RPMI8226 (cell line): ENCODE measurements around the gene SCCPDH.
"Not testable (repeated sequence)": the region's sequence is repeated elsewhere in the genome, so short reads cannot be mapped to it uniquely, and the experiment has no call there.

Experiments
- DNase-seq: peaks from one replicate; pipeline ENCODE4 v3.0.0-alpha.2; 2015

Gene SCCPDH, protein sequence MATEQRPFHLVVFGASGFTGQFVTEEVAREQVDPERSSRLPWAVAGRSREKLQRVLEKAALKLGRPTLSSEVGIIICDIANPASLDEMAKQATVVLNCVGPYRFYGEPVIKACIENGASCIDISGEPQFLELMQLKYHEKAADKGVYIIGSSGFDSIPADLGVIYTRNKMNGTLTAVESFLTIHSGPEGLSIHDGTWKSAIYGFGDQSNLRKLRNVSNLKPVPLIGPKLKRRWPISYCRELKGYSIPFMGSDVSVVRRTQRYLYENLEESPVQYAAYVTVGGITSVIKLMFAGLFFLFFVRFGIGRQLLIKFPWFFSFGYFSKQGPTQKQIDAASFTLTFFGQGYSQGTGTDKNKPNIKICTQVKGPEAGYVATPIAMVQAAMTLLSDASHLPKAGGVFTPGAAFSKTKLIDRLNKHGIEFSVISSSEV

DNA sequence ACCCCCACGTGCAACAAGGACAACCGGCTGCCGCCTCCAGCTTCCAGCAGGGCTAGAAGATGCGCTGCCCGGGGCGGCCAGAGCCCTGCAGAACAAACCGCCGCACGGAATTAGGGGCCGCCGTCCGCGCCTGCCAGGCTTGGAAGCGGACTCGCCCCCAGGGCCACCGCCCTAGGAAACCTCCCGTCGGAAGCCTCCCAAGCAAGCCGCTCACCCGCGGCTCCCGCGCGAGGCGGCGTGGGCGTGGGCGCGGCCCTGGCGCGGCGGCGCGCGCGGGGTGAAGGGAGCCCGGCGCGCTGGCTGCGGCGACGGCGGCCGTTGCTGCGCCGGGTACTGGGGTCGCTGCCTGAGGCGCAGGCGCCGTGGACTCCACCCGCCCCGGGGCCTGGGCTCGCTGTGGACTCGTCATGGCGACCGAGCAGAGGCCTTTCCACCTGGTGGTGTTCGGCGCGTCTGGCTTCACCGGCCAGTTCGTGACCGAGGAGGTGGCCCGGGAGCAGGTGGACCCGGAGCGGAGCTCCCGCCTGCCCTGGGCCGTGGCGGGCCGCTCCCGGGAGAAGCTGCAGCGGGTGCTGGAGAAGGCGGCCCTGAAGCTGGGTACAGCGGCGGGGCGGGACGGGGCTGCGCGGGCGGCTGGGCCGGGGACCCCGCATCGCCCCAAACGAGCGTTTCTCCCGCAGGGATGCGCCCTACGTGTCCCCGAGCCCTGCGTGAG lies at the start of gene SCCPDH:
Gene SCCPDH (plus strand): TSS at position 394 of the 715 bp plus-strand sequence. CDS start 14 bp downstream, at position 408.
- peak; percentile 20 for DNase-seq

DNA sequence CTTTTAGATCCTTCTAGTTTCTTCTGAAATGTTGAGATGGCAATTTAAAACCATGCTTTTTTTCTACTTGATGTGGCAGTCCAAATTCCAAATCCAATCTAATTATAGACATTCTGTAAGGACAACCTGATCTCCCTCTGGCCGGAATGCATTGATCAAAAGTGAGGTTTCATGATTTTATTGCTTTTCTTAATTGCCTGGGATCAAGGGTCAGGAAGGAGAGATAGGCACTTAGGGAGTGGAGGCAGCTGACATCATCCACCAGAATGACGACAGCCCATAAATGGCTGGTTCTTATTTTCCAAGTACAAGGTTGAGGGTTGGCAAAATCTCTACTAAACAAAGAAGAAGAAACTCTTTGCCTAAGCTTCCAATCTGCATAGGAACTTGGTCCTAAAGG lies 46.4 kb upstream of the SCCPDH start:
- DNase-seq = no peak

DNA sequence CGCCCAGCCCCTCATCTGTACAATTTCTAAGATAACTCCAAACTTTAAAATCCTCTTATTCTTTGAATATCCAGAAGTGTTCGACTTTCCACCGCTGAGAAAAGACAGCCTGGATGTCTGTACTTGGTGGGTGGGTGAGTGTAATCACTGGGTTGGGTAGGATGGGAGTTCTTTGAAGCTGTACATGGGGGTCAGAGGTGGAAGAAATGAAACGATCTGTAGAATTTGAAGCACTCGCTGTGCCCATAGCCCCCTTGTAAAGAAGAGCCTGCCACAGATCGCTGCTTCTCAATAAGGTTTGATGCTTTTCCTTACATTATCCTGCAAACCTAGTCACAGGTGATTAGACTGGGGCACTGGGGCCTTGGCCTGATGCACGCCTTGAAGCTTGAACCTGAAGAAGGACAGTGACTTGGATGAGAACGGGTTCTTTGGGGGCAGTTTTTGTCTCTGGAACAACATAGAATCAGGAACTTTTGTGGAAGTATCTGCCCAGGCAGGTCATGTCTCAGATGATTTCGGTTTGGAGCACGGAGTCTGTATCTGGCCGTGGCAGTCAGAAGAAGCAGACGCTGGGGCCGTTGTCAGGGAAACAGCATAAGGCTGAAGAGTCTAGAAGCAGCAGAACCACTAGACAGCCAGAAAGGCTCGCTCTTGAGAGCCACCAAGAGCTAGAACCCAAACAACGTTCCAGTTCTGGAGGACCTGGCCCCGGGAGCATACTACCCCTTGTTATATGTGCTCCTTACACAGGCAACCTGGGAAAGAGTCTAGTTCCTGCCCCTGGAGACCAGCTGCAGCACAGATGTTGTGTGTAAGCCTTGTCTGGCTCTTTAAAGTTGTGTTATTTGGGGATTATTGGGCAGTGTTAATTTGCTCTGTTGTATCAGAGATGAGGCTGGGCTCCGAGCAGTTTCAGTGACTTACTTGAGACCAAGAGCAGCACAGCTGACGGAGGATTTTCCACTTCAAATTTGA lies 45.1 kb upstream of the SCCPDH start:
- DNase-seq = no peak

DNA sequence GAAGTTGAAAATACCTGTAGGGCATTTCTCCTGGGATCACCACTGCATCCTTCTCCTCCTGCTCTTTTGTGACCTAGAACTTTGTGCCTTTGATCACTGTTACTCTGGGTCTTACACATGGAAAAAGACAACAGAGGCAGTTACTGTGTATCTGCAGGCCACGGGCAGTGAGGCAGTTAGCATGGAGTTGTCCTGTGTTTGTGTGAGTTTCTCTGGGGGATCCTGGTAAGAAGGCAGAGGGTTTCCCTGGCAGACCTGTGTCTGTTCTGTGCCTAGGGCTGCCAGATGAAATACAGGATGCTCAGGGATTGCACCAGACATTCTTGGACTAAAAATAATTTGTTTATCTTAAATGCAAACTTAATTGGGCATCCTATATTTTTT lies 44.4 kb upstream of the SCCPDH start:
- no peak for DNase-seq

DNA sequence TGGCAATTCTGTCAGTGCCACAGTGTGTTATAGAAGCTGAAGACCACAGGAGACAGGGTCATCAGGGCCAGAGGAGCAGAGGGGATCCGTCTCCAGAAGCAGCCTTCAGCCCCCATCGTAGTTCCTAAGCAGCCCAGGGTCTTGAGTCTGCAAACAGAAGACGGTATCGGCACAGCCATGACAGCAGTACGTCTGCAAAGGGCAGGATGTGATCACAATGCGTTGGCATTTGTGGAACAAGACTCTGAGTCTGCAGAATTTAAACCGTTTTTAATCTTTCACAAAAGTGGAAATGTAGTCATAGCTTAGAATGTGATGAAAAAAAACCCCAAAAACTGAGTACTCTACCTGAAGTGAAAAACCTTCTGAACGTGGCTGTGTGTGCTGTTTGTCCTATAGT lies 44.0 kb upstream of the SCCPDH start:
- no peak for DNase-seq

DNA sequence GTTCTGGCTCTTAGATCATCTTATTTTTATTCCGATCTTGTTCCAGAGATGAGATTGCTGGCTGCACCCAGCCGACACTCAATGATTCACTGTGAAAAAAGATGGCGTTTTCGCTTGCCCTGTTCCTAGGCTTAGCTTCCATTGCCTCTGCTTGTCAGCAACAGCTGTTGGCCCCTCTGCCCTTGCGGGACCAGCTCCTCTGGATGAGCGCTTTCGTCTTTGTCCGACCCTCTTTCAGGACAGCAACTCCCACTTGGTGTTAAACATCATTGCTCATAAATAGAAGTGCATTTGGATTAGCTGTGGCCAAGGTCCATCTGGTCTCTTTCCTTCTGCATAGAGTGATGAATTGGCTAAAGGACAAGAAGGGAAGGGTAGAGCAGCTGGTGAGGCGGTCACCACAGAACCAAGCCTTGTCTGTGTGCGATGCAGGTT lies 43.5 kb upstream of the SCCPDH start:
- DNase-seq = no peak

DNA sequence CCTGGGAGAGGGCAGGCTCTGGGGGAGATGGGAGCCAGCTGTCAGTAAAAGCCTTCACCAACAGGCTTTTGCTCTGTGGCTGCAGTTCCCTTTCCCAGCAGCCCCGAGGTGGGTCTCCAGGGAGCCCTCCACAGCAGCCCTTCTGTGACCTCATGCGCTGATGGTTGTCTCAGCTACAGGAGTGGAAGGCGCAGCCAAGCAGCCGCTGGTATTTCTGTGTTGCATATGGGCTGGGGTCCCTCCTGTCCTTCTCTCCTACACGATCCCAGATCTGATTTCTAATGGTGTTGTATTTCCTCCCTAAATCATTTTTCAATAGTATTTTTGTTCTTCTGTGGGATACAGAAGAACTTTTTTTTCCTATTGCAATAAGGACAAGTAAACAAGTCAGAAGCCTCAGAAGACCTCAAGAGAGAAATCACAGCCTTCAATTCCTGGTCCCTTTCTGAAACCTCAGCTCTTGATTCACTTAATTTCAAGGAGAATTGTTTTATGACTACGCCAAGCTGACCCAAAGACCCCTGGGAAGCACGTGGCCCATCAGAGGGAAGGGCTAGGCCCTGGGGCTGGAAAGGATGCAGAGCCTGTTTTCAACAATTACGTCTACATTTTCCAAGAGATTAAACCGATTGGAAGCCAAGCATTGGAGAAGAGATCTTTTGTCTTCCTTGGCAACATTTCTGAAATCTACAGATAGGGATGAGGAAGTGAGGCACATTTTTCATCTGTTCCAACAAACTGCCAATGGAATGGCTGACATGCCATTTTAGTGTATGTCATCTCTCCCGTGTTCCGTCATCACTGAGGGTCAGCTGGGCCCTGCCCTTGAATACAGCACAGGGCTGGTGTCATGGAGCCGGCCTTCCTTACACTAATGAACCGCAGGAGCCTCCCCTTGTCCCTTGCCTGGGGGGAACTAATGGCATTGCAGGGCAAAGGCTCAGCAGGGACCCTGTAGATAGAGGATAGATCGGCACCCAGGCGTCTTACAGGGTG lies 42.0 kb upstream of the SCCPDH start:
- DNase-seq = no peak

DNA sequence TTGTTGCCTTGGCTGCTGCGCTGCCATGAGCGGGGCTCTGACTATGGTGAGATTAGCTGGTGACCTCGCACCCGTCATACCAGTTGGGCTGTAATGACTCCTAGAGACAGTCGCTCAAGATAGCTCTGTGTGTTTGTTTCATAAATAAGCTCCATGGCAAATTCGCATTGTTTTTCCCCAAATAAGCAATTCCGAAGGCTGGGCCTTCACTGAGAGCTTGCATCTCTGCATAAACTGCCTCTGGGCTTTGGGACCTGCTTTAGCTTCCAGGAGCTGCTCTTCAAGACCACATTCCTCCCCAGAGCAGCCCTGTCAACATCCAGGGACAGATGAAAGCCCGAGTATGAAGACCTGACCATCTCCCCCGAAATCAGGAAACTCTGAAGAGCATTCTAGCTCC lies 40.7 kb upstream of the SCCPDH start:
- DNase-seq = no peak

DNA sequence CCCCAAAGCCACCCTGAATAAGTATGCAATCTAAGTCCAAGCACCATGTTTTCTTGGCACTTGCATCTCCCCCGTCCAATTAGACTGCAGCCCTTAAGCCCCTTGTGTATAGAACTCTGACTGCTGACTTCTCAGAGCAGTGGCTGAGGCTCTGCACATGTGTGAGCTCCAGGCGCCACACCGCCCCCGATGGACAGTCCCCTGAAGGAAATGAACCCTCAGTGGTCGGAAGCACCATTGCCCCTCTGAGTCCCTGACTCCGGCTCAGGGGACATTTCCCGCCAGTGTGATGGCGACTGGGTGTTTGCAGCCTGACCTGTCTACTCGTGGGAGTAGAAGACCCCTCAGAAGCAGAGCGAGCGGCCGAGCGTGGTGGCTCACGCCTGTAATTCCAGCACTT lies 37.2 kb upstream of the SCCPDH start:
- no peak for DNase-seq

DNA sequence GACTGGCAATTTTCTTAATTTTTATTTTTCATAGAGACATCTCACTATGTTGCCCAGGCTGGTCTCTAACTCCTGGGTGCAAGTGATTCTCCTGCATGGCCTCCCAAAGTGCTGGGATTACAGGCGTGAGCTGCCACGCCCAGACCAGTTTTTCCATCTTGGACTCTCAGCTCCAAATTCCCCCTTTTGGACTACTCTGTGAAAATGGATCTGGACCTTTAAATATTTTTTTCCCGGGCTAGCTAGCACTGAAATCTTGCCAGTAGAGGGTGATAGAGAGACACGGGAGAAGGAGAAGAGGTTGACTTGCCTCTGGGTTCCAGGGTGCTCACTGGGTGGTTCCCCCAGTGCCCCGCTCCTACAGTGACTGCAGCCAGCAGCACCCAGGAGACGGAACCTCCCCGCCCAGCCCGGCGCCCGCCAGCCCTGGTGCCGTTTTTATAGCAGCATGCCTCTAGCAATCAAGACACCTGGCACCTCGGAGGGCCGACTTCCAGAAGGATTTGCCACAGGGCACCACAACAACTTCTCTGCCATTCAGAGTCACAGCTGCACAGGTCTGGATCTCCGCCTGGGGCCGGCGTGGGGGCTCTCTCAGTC lies 34.7 kb upstream of the SCCPDH start:
- peak; percentile 77 for DNase-seq

DNA sequence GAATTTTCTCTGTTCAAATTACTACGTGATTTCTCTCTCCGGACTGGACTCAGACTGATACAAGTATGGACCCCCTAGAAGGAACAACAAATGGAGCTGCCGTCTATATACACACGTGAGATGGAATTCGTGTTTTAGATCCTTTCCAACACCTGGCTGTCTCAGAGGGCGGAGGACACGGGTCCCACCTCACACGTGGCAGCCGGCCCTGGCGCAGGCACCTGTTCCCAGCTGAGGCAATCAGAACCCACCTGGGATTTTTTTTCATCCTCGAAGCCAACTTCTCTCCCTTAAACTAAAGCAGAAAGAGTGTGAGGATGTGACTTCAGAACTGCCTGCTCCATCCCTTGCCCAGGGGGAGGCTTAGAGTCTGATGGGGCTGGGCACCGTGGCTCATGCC lies 34.1 kb upstream of the SCCPDH start:
- DNase-seq = no peak

DNA sequence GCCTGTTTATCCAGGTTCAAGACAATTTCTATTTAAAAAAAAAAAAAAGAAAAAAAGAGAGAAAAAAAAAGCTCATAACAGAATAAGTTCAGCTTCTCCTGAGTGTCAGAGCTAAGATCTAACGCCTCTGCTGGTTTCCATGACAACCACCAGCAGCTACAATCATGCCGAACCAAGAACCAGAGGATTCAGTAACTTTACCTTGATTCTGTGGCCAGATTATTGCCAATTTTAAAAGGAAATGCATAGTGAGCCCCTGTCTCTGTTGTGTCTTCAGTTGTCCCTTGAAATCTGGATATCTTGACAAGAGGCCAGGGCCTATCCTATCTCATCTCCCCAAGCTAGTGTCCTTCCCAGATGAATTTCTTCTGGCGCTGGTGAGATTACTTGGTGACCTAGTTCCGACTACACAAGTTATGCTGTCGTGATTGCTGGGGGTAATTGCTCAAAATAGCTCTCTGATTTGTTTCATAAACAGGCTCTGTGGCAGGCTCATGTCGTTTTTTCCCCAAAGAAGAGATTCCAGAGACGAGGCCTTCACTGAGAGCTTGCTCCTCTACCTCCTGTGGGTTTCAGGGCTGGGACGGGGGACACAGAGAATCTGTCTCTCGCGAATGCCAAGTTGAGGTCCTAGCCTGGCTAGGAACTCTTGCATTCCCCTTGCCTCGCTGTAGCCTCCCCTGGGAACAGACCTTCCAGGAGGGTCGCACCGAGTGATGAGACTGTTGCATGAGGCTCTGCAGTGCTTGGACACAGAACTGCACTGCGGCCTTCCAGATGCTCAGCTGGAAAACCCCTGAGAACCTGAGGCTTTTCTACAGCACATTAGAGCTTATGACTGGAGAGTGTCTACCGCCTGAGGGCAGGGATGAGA lies 32.4 kb upstream of the SCCPDH start:
- DNase-seq = no peak

DNA sequence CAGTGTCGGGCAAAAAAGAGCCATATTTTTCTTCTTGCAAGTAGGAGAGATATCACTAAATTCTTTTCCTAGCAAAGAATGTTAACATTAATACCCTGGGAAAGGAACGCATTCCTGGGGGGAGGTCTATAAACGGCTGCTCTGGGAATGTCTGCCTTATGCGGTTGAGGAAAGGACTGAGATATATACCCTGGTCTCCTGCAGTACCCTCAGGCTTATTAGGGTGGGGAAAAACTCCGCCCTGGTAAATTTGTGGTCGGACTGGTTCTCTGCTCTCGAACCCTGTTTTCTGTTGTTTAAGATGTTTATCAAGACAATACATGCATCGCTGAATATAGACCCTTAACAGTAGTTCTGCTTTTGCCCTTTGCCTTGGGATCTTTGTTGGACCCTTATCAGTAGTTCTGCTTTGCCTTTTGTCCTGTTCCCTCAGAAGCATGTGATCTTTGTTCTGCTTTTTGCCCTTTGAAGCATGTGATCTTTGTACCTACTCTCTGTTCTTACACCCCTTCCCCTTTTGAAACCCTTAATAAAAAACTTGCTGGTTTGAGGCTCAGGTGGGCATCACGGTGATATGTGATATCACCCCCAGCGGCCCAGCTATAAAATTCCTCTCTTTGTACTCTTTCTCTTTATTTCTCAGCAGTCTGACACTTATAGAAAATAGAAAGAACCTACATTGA lies 29.9 kb upstream of the SCCPDH start:
- DNase-seq = not testable (repeated sequence)

DNA sequence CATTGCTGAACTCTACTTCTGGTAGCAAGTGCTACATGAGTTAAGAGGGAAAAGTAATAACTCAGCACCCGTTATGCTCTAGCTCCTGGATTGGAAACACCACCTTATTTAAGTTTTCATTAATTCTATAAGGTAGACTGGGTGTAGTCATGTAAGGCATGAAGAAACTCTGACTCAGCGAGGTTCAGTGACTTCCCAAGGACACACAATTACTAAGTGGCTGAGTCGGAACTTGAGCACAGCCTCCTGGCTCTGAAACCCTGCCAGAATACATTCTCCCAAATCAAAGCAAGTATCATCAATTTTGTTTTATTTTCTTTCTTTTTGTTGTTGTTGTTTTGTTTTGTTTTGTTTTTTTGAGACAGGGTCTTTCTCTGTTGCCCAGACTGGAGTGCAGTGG lies 29.1 kb upstream of the SCCPDH start:
- no peak for DNase-seq

DNA sequence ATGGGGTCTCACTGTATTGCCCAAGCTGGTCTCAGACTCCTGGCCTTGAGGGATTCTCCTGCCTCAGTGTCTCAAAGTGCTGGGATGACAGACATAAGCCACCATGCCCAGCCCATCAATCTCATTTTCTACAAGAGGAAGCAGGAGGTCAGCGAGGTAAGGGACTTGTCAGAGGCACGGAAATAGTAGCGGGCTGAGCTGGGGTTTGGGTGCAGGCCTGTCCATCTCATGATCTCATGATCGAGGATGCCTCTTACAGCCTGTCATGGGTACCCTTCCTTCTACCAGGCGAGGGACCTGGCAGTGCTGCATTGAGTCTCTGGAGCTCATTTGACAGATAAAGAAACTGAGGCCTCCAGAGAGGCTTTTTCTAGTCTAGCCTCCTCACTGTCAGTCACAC lies 28.5 kb upstream of the SCCPDH start:
- no peak for DNase-seq

DNA sequence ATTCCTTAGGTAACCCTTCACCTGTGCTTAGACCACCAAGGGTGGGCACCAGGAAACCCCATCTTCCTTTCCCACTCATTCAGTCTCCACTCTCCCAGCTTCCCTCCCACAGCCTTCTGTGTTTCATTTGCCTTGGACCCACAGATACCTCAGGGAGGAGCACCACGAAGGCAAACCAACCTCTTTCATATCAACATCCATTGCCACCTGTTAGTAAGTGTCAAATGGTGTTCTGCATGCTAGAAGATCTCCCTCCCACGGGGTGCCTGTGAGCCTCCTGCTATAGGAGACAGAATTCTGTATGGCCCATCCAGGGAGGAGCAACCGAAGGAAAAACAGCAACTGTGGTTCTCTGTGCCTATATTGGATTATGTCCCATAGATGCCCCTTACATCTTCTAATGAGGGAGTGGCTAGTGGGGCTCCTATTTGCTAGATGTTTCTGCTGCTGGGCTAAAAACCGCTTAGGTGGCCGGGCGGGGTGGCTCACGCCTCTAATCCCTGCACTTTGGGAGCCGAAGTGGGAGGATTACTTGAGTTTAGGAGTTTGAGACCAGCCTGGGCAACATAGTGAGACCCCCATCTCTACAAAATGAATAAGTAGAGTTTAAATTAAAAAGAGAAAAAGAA lies 25.6 kb upstream of the SCCPDH start:
- no peak for DNase-seq

DNA sequence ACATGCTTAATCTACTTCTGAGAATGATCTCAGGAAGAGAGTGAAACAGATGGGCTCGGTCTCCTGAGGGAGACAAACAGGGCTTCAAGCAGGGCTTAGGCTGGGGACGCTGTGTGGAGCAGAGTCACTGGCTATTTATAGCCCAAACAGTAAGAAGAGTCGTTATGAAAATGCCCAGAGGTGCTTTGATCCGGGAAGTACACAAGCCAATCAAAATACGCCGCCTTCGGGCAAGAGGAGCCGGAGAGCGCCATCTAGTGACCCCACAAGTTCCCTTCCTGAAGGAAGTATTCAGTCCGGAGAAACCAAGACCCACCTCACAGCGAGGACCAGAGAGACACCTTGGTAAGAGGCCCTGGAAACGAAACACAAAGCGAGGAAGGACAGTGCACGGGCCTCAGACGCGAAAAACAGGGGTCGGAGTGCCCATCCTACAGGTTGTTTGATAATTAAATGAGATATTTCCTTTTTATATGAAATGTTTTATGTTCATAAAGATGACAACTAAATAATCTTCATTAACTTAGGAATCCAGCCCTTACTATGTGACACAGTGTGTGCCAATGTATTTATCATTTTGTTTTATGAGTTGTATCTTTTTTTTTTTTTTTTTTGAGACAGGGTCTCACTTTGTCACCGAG lies 25.0 kb upstream of the SCCPDH start:
- peak; percentile 84 for DNase-seq

DNA sequence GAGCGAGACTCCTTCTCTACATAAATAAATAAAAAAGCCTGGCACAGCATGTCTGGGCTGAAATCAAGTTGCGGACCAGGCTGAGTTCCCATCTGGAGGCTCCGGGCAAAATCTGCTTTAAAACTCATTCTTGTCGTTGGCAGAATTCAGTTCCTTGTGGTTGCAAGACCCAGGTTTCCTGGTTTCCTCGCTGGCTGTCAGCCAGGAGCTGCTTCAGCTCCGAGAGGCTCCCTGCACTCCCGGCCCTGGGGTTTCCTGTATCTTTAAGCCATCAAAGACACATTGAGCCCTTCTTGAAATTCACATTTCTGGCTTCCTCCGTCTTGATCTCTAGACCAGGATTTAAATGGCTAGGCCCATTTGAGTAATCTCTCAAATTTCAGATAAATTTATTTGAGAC lies 20.6 kb upstream of the SCCPDH start:
- no peak for DNase-seq

DNA sequence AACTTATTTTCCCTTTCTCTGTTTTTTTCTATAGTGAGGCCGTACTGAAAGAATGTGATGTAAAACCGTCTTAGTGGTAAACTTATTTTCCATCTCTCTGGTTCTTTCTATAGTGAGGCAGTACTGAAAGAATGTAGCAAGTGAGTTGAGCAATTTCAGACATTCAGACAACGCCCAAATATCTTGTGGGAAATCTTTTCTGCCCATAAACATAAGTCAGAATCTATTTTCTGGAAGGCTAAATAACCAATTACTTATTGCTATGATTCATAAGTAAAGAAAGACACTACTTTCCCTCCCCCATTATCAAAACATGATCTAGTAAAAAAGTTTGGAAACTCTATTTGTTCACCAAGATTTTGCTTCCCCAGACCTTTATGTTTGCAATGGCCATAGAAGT lies 18.8 kb upstream of the SCCPDH start:
- no peak for DNase-seq
